Middle frontal gyrus (tissue), 1 donor: Measurements from ENCODE around the gene PARG.
A peak's percentile ranks its signal among the peaks of the same experiment; 100 is the strongest.
"Not testable (repeated sequence)": the region's sequence is repeated elsewhere in the genome, so short reads cannot be mapped to it uniquely, and the experiment has no call there.

Source experiments
- DNase-seq: peaks from one replicate; pipeline ENCODE4 v3.0.0-alpha.2; 2015; ENCODE audit warnings: low spot score; ENCODE audit errors: extremely low spot score

The PARG gene

GRCh38 chr10:49941447-49942338 lies at the start of gene PARG, which contains the start of gene TIMM23B:
Gene PARG, minus strand, starts transcription at chr10:49942027. Its CDS starts 302 bp downstream, at chr10:49941725.
Gene TIMM23B, plus strand, starts transcription at chr10:49942053. Its CDS starts 142 bp downstream, at chr10:49942195.
- DNase-seq: peak; percentile 76

GRCh38 chr10:49988376-49988775 lies 46.5 kb upstream of the PARG start, which contains the start of gene AGAP6:
Gene AGAP6, plus strand, starts transcription at chr10:49988406. Its CDS starts 310 bp downstream, at chr10:49988716.
- not testable (repeated sequence) for DNase-seq

- not testable (repeated sequence) for DNase-seq
These were observed 45.4 kb upstream of the PARG start for GRCh38 chr10:49987207-49987606.

GRCh38 chr10:49977756-49978155 lies 35.9 kb upstream of the PARG start:
- DNase-seq: not testable (repeated sequence)

- DNase-seq: not testable (repeated sequence)
These were observed 30.3 kb upstream of the PARG start for GRCh38 chr10:49972094-49972493.

- not testable (repeated sequence) for DNase-seq
These were observed 29.6 kb upstream of the PARG start for GRCh38 chr10:49971466-49971865.

- not testable (repeated sequence) for DNase-seq
These were observed 28.6 kb upstream of the PARG start for GRCh38 chr10:49970331-49970857.

- not testable (repeated sequence) for DNase-seq
These were observed 11.3 kb upstream of the PARG start for GRCh38 chr10:49953122-49953521.

- DNase-seq: not testable (repeated sequence)
These were observed 10.2 kb upstream of the PARG start for GRCh38 chr10:49952006-49952405.

- DNase-seq: not testable (repeated sequence)
These were observed 6.9 kb upstream of the PARG start for GRCh38 chr10:49948737-49949136.

GRCh38 chr10:49948142-49948541 lies 6.3 kb upstream of the PARG start:
- DNase-seq: not testable (repeated sequence)

- DNase-seq: not testable (repeated sequence)
These were observed 1.8 kb upstream of the PARG start for GRCh38 chr10:49943607-49944006.

- not testable (repeated sequence) for DNase-seq
These were observed 495 bp upstream of the PARG start for GRCh38 chr10:49942339-49942705.

- DNase-seq: not testable (repeated sequence)
These were observed 9.7 kb downstream of the PARG start for GRCh38 chr10:49931959-49932728.

GRCh38 chr10:49931276-49931675 lies 10.6 kb downstream of the PARG start:
- not testable (repeated sequence) for DNase-seq

- not testable (repeated sequence) for DNase-seq
These were observed 18.3 kb downstream of the PARG start for GRCh38 chr10:49923572-49923971.

- not testable (repeated sequence) for DNase-seq
These were observed 19.8 kb downstream of the PARG start for GRCh38 chr10:49922041-49922440.

- DNase-seq: not testable (repeated sequence)
These were observed 23.9 kb downstream of the PARG start for GRCh38 chr10:49917927-49918326.

GRCh38 chr10:49916451-49916850 lies 25.4 kb downstream of the PARG start:
- not testable (repeated sequence) for DNase-seq

- not testable (repeated sequence) for DNase-seq
These were observed 31.5 kb downstream of the PARG start for GRCh38 chr10:49910295-49910694.

- not testable (repeated sequence) for DNase-seq
These were observed 33.3 kb downstream of the PARG start for GRCh38 chr10:49908290-49909080.
